HEK293 (cell line): Measurements from ENCODE around the gene SRSF12.

Experiments used
- CTCF ChIA-PET: fragments of 350-600 bp; formaldehyde crosslinking; extraction: SDS; loops from one replicate; lab custom pipeline; 2021; ENCODE audit warnings: antibody characterized with exemption; lab: Yijun Ruan, JAX
- POLR2A ChIA-PET: fragments of 300-600 bp; formaldehyde crosslinking; extraction: SDS; loops from one replicate; lab custom pipeline; 2020; ENCODE audit warnings: antibody characterized with exemption, inconsistent platforms; lab: Yijun Ruan, JAX
- H3K27ac ChIP-seq: fragments of 200-500 bp; sonication (Bioruptor generic); 2 replicates; pipeline ENCODE4 v1.5.1; 2014; ENCODE audit warnings: low read depth, low read length, control low read depth, inconsistent platforms; ENCODE audit errors: extremely low read depth
- H3K36me3 ChIP-seq, 2 experiments: fragments of 200-500 bp in 1 of 2; sonication (Bioruptor generic) in 1 of 2; 1 replicate in 1 of 2; 2 replicates in 1 of 2; pipeline ENCODE4 v1.5.1; 2014 to 2017; ENCODE audit warnings: inconsistent platforms in 2 of 2, low read length in 2 of 2; ENCODE audit not compliant: control insufficient read depth in 2 of 2, insufficient read depth in 1 of 2
- H3K4me1 ChIP-seq: fragments of 200-500 bp; sonication (Bioruptor generic); 2 replicates; pipeline ENCODE4 v1.5.1; 2014; ENCODE audit warnings: mild to moderate bottlenecking, low read length, inconsistent platforms; ENCODE audit not compliant: control insufficient read depth, insufficient read depth
- H3K4me3 ChIP-seq: 2 replicates; pipeline ENCODE4 v1.5.1; 2011; ENCODE audit warnings: low read depth, mild to moderate bottlenecking, control low read depth, low read length, moderate library complexity
- H3K9me3 ChIP-seq: fragments of 200-500 bp; sonication (Bioruptor generic); 2 replicates; pipeline ENCODE4 v1.5.1; 2014; ENCODE audit warnings: low read depth, low read length, inconsistent platforms; ENCODE audit not compliant: control insufficient read depth, insufficient read depth
- HOXD13 ChIP-seq: sonication (generic); formaldehyde crosslinking; IDR thresholded peaks from 2 replicates; pipeline ENCODE4 v1.8.0; 2022; ENCODE audit warnings: missing genetic modification reagents, borderline replicate concordance
- MYNN ChIP-seq: fragments of 450-650 bp; formaldehyde crosslinking; IDR thresholded peaks from 2 replicates; pipeline ENCODE4 v1.5.1; 2016; ENCODE audit warnings: missing biosample characterization, missing genetic modification characterization, borderline replicate concordance
- MZF1 ChIP-seq: fragments of 450-650 bp; formaldehyde crosslinking; IDR thresholded peaks from 2 replicates; pipeline ENCODE4 v1.5.1; 2017; ENCODE audit warnings: missing biosample characterization, missing genetic modification characterization, borderline replicate concordance
- OVOL3 ChIP-seq: fragments of 450-650 bp; formaldehyde crosslinking; IDR thresholded peaks from 2 replicates; pipeline ENCODE4 v1.5.1; 2016; ENCODE audit warnings: missing biosample characterization, missing genetic modification characterization
- SETDB1 ChIP-seq: IDR thresholded peaks from one replicate; pipeline ENCODE4 v1.6.1; 2017; ENCODE audit warnings: mild to moderate bottlenecking, low read length, moderate library complexity, mixed read lengths; ENCODE audit not compliant: insufficient read length
- YY1 ChIP-seq: fragments of 450-650 bp; formaldehyde crosslinking; IDR thresholded peaks from 2 replicates; pipeline ENCODE4 v1.5.1; 2018; ENCODE audit warnings: missing biosample characterization, missing genetic modification characterization
- ZBTB1 ChIP-seq: fragments of 450-650 bp; formaldehyde crosslinking; IDR thresholded peaks from 2 replicates; pipeline ENCODE4 v1.5.1; 2016; ENCODE audit warnings: missing biosample characterization, missing genetic modification characterization
- ZBTB8A ChIP-seq: fragments of 450-650 bp; formaldehyde crosslinking; IDR thresholded peaks from 2 replicates; pipeline ENCODE4 v1.5.1; 2016; ENCODE audit warnings: missing biosample characterization, missing genetic modification characterization
- ZNF112 ChIP-seq: fragments of 450-650 bp; formaldehyde crosslinking; IDR thresholded peaks from 2 replicates; pipeline ENCODE4 v1.5.0; 2017; ENCODE audit warnings: missing biosample characterization, missing genetic modification characterization
- ZNF114 ChIP-seq: fragments of 450-650 bp; formaldehyde crosslinking; IDR thresholded peaks from 2 replicates; pipeline ENCODE4 v1.5.0; 2017; ENCODE audit warnings: missing biosample characterization, missing genetic modification characterization
- ZNF146 ChIP-seq: fragments of 450-650 bp; formaldehyde crosslinking; IDR thresholded peaks from 2 replicates; pipeline ENCODE4 v1.5.1; 2016; ENCODE audit warnings: missing biosample characterization, missing genetic modification characterization
- ZNF169 ChIP-seq: fragments of 450-650 bp; formaldehyde crosslinking; IDR thresholded peaks from 2 replicates; pipeline ENCODE4 v1.5.1; 2016; ENCODE audit warnings: missing biosample characterization, missing genetic modification characterization
- ZNF184 ChIP-seq: fragments of 450-650 bp; IDR thresholded peaks from 2 replicates; pipeline ENCODE4 v1.5.1; 2018; ENCODE audit warnings: missing biosample characterization, mild to moderate bottlenecking, missing genetic modification characterization
- ZNF2 ChIP-seq: fragments of 450-650 bp; formaldehyde crosslinking; IDR thresholded peaks from 2 replicates; pipeline ENCODE4 v1.5.1; 2016; ENCODE audit warnings: missing biosample characterization, missing genetic modification characterization
- ZNF248 ChIP-seq: fragments of 450-650 bp; formaldehyde crosslinking; IDR thresholded peaks from 2 replicates; pipeline ENCODE4 v1.5.1; 2017; ENCODE audit warnings: missing biosample characterization, missing genetic modification characterization
- ZNF274 ChIP-seq, 2 experiments: fragments of 200-500 bp in 1 of 2; fragments of 450-650 bp in 1 of 2; sonication (Bioruptor generic) in 1 of 2; formaldehyde crosslinking in 1 of 2; IDR thresholded peaks; 2 replicates each; pipeline versions ENCODE4 v1.5.1 to v1.6.1; 2014 to 2016; ENCODE audit warnings: borderline replicate concordance in 1 of 2, inconsistent platforms in 1 of 2, low read length in 1 of 2, missing biosample characterization in 1 of 2, missing genetic modification characterization in 1 of 2
- ZNF335 ChIP-seq: fragments of 450-650 bp; formaldehyde crosslinking; conservative IDR thresholded peaks from 2 replicates; pipeline ENCODE4 v1.5.1; 2016; ENCODE audit warnings: missing biosample characterization, missing genetic modification characterization
- ZNF350 ChIP-seq: fragments of 450-650 bp; formaldehyde crosslinking; IDR thresholded peaks from 2 replicates; pipeline ENCODE4 v1.5.0; 2017; ENCODE audit warnings: missing biosample characterization, mild to moderate bottlenecking, missing genetic modification characterization
- ZNF701 ChIP-seq: fragments of 450-650 bp; formaldehyde crosslinking; IDR thresholded peaks from 2 replicates; pipeline ENCODE4 v1.5.1; 2016; ENCODE audit warnings: missing biosample characterization, missing genetic modification characterization
- ZNF777 ChIP-seq: fragments of 450-650 bp; formaldehyde crosslinking; IDR thresholded peaks from 2 replicates; pipeline ENCODE4 v1.5.1; 2017; ENCODE audit warnings: missing biosample characterization, missing genetic modification characterization, borderline replicate concordance
- ZSCAN23 ChIP-seq: fragments of 450-650 bp; formaldehyde crosslinking; IDR thresholded peaks from 2 replicates; pipeline ENCODE4 v1.5.1; 2016; ENCODE audit warnings: missing biosample characterization, missing genetic modification characterization
- TF ChIP-seq, protein P1 (sequence below): fragments of 450-650 bp; formaldehyde crosslinking; IDR thresholded peaks from 2 replicates; pipeline ENCODE4 v1.5.1; 2017; ENCODE audit warnings: missing biosample characterization, mild to moderate bottlenecking, missing genetic modification characterization, moderate library complexity
- TF ChIP-seq, protein P2 (sequence below): fragments of 450-650 bp; formaldehyde crosslinking; IDR thresholded peaks from 2 replicates; pipeline ENCODE4 v1.5.1; 2016; ENCODE audit warnings: missing biosample characterization, missing genetic modification characterization, borderline replicate concordance
- TF ChIP-seq, protein P3 (sequence below): fragments of 450-650 bp; formaldehyde crosslinking; IDR thresholded peaks from 2 replicates; pipeline ENCODE4 v1.5.1; 2016; ENCODE audit warnings: missing biosample characterization, missing genetic modification characterization

SRSF12 gene

DNA sequence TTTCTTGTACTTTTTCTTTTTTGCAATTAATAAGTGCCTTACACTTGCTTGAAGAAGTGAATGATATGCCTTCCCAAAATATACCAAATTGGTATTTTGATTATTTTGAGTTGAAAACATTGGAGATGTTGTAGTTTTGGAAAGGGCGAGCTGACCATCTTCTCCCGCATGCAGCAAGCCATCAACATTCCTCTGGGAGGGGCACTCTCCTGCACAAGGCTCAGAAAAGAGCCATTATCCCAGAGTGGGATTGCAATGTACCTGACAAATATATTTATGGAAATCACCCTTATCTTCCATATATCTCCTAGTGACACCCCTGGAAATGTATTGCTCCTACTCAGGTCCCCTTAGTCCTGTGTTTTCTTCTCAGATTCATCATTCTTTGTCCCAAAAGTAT is 60.1 kb downstream of the SRSF12 start:
- no peaks in the 10 kb centered on the region for H3K9me3 ChIP-seq
- ChIA-PET CTCF (interaction anchor here (1.5 kb wide), 1 partner anchor 75 kb away, joined by 3 read pairs; no protein-coding TSS in a partner anchor), POLR2A (no interaction called here)
- H3K36me3 ChIP-seq: no peaks in the 10 kb centered on the region
- no peak overlapping the region for H3K4me3 ChIP-seq
- H3K27ac ChIP-seq: no peak overlapping the region
- no peaks in the 10 kb centered on the region for H3K4me1 ChIP-seq
- TF ChIP-seq, protein P1, sequence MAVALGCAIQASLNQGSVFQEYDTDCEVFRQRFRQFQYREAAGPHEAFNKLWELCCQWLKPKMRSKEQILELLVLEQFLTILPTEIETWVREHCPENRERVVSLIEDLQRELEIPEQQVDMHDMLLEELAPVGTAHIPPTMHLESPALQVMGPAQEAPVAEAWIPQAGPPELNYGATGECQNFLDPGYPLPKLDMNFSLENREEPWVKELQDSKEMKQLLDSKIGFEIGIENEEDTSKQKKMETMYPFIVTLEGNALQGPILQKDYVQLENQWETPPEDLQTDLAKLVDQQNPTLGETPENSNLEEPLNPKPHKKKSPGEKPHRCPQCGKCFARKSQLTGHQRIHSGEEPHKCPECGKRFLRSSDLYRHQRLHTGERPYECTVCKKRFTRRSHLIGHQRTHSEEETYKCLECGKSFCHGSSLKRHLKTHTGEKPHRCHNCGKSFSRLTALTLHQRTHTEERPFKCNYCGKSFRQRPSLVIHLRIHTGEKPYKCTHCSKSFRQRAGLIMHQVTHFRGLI (tag by site-specific recombination): no peak
- no peak for TF ChIP-seq ZNF169 (tag by site-specific recombination)
- no peak for TF ChIP-seq HOXD13
- TF ChIP-seq ZBTB1 (tag by site-specific recombination): no peak
- TF ChIP-seq OVOL3 (tag by site-specific recombination): no peak
- no peak for TF ChIP-seq MYNN (tag by site-specific recombination)
- no peak for TF ChIP-seq ZNF2
- no peak for TF ChIP-seq ZNF274 (IDR thresholded peaks at IDR 0.05; ENCODE audit: low read length)
- no peak for TF ChIP-seq ZNF274 (tag by site-specific recombination; IDR thresholded peaks at IDR 0.05; ENCODE audit: borderline replicate concordance)
- TF ChIP-seq ZNF146 (tag by site-specific recombination): no peak
- TF ChIP-seq YY1 (tag by site-specific recombination): no peak
- no peak for TF ChIP-seq ZNF114

DNA sequence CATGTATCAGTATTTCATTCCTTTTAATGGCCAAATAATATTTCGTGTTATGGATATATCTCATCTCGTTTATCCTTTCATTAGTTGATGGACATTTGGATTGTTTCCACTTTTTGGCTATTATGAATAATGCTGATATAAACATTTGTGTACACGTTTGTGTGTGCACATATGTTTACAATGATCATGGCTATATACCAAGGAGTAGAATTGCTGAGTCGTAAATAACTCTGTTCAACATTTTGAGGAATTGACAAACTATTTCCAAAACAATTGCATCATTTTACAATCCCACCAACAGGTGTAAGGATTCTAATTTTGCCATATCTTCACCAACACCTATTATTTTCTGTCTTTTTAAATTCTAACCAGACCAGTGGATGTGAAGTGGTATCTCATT is 63.7 kb downstream of the SRSF12 start:
- H3K4me1 ChIP-seq: no peaks in the 10 kb centered on the region
- ChIA-PET POLR2A (no interaction called here), CTCF (no interaction called here)
- no peaks in the 10 kb centered on the region for H3K9me3 ChIP-seq
- H3K36me3 ChIP-seq: no peaks in the 10 kb centered on the region
- no peak for TF ChIP-seq ZNF112 (tag by site-specific recombination)
- TF ChIP-seq ZNF777 (tag by site-specific recombination): no peak
- TF ChIP-seq ZNF184: peak; percentile 88
- no peak for TF ChIP-seq MZF1
- no peak overlapping the region for H3K27ac ChIP-seq
- no peak overlapping the region for H3K4me3 ChIP-seq

DNA sequence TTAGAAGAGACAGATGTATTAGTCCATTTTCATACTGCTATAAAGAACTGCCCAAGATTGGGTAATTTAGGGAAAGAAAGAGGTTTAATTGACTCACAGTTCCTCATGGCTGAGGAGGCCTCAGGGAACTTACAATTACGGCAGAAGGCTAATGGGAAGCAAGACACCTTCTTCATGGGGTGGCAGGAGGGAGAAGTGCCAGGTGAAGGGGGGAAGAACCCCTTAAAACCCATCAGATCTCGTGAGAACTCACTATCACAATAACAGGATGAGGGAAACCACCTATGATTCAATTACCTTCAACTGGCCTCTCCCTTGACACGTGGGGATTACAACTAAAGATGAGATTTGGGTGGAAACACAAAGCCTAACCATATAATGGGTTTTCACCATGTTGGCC is 66.2 kb downstream of the SRSF12 start:
- TF ChIP-seq ZSCAN23 (tag by site-specific recombination) (no peak), ZNF701 (no peak), ZNF248 (tag by site-specific recombination) (no peak), ZBTB8A (tag by site-specific recombination) (no peak), SETDB1 (no peak), ZNF335 (tag by site-specific recombination) (no peak), ZNF350 (no peak)
- TF ChIP-seq, protein P2, sequence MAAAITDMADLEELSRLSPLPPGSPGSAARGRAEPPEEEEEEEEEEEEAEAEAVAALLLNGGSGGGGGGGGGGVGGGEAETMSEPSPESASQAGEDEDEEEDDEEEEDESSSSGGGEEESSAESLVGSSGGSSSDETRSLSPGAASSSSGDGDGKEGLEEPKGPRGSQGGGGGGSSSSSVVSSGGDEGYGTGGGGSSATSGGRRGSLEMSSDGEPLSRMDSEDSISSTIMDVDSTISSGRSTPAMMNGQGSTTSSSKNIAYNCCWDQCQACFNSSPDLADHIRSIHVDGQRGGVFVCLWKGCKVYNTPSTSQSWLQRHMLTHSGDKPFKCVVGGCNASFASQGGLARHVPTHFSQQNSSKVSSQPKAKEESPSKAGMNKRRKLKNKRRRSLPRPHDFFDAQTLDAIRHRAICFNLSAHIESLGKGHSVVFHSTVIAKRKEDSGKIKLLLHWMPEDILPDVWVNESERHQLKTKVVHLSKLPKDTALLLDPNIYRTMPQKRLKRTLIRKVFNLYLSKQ (tag by site-specific recombination): no peak
- TF ChIP-seq, protein P3, sequence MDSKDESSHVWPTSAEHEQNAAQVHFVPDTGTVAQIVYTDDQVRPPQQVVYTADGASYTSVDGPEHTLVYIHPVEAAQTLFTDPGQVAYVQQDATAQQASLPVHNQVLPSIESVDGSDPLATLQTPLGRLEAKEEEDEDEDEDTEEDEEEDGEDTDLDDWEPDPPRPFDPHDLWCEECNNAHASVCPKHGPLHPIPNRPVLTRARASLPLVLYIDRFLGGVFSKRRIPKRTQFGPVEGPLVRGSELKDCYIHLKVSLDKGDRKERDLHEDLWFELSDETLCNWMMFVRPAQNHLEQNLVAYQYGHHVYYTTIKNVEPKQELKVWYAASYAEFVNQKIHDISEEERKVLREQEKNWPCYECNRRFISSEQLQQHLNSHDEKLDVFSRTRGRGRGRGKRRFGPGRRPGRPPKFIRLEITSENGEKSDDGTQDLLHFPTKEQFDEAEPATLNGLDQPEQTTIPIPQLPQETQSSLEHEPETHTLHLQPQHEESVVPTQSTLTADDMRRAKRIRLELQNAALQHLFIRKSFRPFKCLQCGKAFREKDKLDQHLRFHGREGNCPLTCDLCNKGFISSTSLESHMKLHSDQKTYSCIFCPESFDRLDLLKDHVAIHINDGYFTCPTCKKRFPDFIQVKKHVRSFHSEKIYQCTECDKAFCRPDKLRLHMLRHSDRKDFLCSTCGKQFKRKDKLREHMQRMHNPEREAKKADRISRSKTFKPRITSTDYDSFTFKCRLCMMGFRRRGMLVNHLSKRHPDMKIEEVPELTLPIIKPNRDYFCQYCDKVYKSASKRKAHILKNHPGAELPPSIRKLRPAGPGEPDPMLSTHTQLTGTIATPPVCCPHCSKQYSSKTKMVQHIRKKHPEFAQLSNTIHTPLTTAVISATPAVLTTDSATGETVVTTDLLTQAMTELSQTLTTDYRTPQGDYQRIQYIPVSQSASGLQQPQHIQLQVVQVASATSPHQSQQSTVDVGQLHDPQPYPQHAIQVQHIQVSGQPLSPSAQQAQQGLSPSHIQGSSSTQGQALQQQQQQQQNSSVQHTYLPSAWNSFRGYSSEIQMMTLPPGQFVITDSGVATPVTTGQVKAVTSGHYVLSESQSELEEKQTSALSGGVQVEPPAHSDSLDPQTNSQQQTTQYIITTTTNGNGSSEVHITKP (tag by site-specific recombination): no peak
- no peak overlapping the region for H3K4me3 ChIP-seq
- H3K36me3 ChIP-seq: no peaks in the 10 kb centered on the region
- peaks cover 10% of the 10 kb centered on the region for H3K4me1 ChIP-seq
- POLR2A ChIA-PET: interaction anchor here (2.0 kb wide), 1 partner anchor 29 kb away, joined by 9 read pairs; the partner anchor contains the start of gene PNRC1
- H3K9me3 ChIP-seq: no peaks in the 10 kb centered on the region
- no peak overlapping the region for H3K27ac ChIP-seq
- CTCF ChIA-PET: interaction anchor here (1.1 kb wide), 1 partner anchor 69 kb away, joined by 5 read pairs; no protein-coding TSS in a partner anchor
